ENCODE data around the gene HSPB1.
A peak's percentile ranks its signal among the peaks of the same experiment; 100 is the strongest.
"Not testable (repeated sequence)": the region's sequence is repeated elsewhere in the genome, so short reads cannot be mapped to it uniquely, and the experiment has no call there.

The HSPB1 gene

GRCh38 chr7:76290847-76291350, 11.6 kb upstream of the HSPB1 start:
- not testable (repeated sequence) for H3K36me3 Mint-ChIP-seq (ENCODE audit: low read depth); DNase-seq (ENCODE audit: low spot score); H3K4me1 Mint-ChIP-seq (ENCODE audit: low read depth); H3K9me3 Mint-ChIP-seq; H3K4me3 Mint-ChIP-seq; H3K27me3 Mint-ChIP-seq (ENCODE audit: low read depth); H3K27ac Mint-ChIP-seq

GRCh38 chr7:76291351-76292212, 10.9 kb upstream of the HSPB1 start:
- peak; percentile 91 for DNase-seq (ENCODE audit: low spot score)
- Mint-ChIP-seq H3K4me1 (ENCODE audit: low read depth) (peaks cover 6% of the 10 kb centered on the region), H3K27ac (peak overlapping the region; percentile 84), H3K36me3 (ENCODE audit: low read depth) (no peaks in the 10 kb centered on the region), H3K4me3 (peak overlapping the region; percentile 29), H3K9me3 (no peaks in the 10 kb centered on the region), H3K27me3 (ENCODE audit: low read depth) (no peaks in the 10 kb centered on the region)

- H3K4me3 Mint-ChIP-seq = no peak overlapping the region
- H3K27ac Mint-ChIP-seq = no peak overlapping the region
- no peaks in the 10 kb centered on the region for H3K36me3 Mint-ChIP-seq (ENCODE audit: low read depth)
- DNase-seq (ENCODE audit: low spot score) = no peak
- H3K9me3 Mint-ChIP-seq = no peaks in the 10 kb centered on the region
- H3K4me1 Mint-ChIP-seq (ENCODE audit: low read depth) = peaks cover 6% of the 10 kb centered on the region
- peaks cover 2% of the 10 kb centered on the region for H3K27me3 Mint-ChIP-seq (ENCODE audit: low read depth)
Measured at GRCh38 chr7:76292213-76292573, 10.3 kb upstream of the HSPB1 start.

- DNase-seq (ENCODE audit: low spot score); H3K9me3 Mint-ChIP-seq; H3K36me3 Mint-ChIP-seq (ENCODE audit: low read depth); H3K4me1 Mint-ChIP-seq (ENCODE audit: low read depth); H3K27me3 Mint-ChIP-seq (ENCODE audit: low read depth); H3K4me3 Mint-ChIP-seq; H3K27ac Mint-ChIP-seq: not testable (repeated sequence)
Measured at GRCh38 chr7:76292911-76293310, 9.6 kb upstream of the HSPB1 start.

GRCh38 chr7:76293407-76293901, 9.0 kb upstream of the HSPB1 start:
- H3K4me1 Mint-ChIP-seq (ENCODE audit: low read depth) = peaks cover 6% of the 10 kb centered on the region
- DNase-seq (ENCODE audit: low spot score) = no peak
- no peaks in the 10 kb centered on the region for H3K36me3 Mint-ChIP-seq (ENCODE audit: low read depth)
- H3K4me3 Mint-ChIP-seq = no peak overlapping the region
- no peaks in the 10 kb centered on the region for H3K9me3 Mint-ChIP-seq
- peaks cover 2% of the 10 kb centered on the region for H3K27me3 Mint-ChIP-seq (ENCODE audit: low read depth)
- no peak overlapping the region for H3K27ac Mint-ChIP-seq

GRCh38 chr7:76294344-76295024, 8.0 kb upstream of the HSPB1 start:
- no peak for DNase-seq (ENCODE audit: low spot score)
- Mint-ChIP-seq H3K4me1 (ENCODE audit: low read depth) (peaks cover 6% of the 10 kb centered on the region), H3K27me3 (ENCODE audit: low read depth) (peaks cover 2% of the 10 kb centered on the region), H3K36me3 (ENCODE audit: low read depth) (no peaks in the 10 kb centered on the region), H3K27ac (no peak overlapping the region), H3K9me3 (no peaks in the 10 kb centered on the region), H3K4me3 (no peak overlapping the region)

- peaks cover 4% of the 10 kb centered on the region for H3K27me3 Mint-ChIP-seq (ENCODE audit: low read depth)
- no peak overlapping the region for H3K4me3 Mint-ChIP-seq
- H3K9me3 Mint-ChIP-seq = no peaks in the 10 kb centered on the region
- no peak overlapping the region for H3K27ac Mint-ChIP-seq
- H3K36me3 Mint-ChIP-seq (ENCODE audit: low read depth) = no peaks in the 10 kb centered on the region
- DNase-seq (ENCODE audit: low spot score) = no peak
- peaks cover 1% of the 10 kb centered on the region for H3K4me1 Mint-ChIP-seq (ENCODE audit: low read depth)
Measured at GRCh38 chr7:76296743-76297740, 5.4 kb upstream of the HSPB1 start.

- H3K36me3 Mint-ChIP-seq (ENCODE audit: low read depth) = peaks cover 2% of the 10 kb centered on the region
- no peaks in the 10 kb centered on the region for H3K9me3 Mint-ChIP-seq
- H3K27ac Mint-ChIP-seq = no peak overlapping the region
- no peak for DNase-seq (ENCODE audit: low spot score)
- H3K4me3 Mint-ChIP-seq = no peak overlapping the region
- H3K27me3 Mint-ChIP-seq (ENCODE audit: low read depth) = peaks cover 8% of the 10 kb centered on the region
- H3K4me1 Mint-ChIP-seq (ENCODE audit: low read depth) = peaks cover 9% of the 10 kb centered on the region
Measured at GRCh38 chr7:76300166-76300731, 2.2 kb upstream of the HSPB1 start.

GRCh38 chr7:76301000-76301399, 1.5 kb upstream of the HSPB1 start:
- Mint-ChIP-seq H3K4me3 (no peak overlapping the region), H3K27ac (no peak overlapping the region), H3K36me3 (ENCODE audit: low read depth) (peaks cover 2% of the 10 kb centered on the region), H3K9me3 (no peaks in the 10 kb centered on the region), H3K4me1 (ENCODE audit: low read depth) (peaks cover 9% of the 10 kb centered on the region), H3K27me3 (ENCODE audit: low read depth) (peaks cover 8% of the 10 kb centered on the region)
- DNase-seq (ENCODE audit: low spot score) = no peak

- peak overlapping the region; percentile 93 for H3K4me3 Mint-ChIP-seq
- peaks cover 2% of the 10 kb centered on the region for H3K36me3 Mint-ChIP-seq (ENCODE audit: low read depth)
Measured at GRCh38 chr7:76303202-76304147, 1.0 kb downstream of the HSPB1 start.

GRCh38 chr7:76304888-76305375, 2.5 kb downstream of the HSPB1 start:
- H3K27ac Mint-ChIP-seq = no peak overlapping the region
- no peak overlapping the region for H3K4me3 Mint-ChIP-seq
- H3K36me3 Mint-ChIP-seq (ENCODE audit: low read depth) = peaks cover 2% of the 10 kb centered on the region
- no peaks in the 10 kb centered on the region for H3K9me3 Mint-ChIP-seq
- no peak for DNase-seq (ENCODE audit: low spot score)
- H3K27me3 Mint-ChIP-seq (ENCODE audit: low read depth) = peaks cover 6% of the 10 kb centered on the region
- H3K4me1 Mint-ChIP-seq (ENCODE audit: low read depth) = peaks cover 11% of the 10 kb centered on the region

More at GRCh38 chr7:76303202-76304147, 1.0 kb downstream of the HSPB1 start:
- Mint-ChIP-seq H3K9me3 (no peaks in the 10 kb centered on the region), H3K27me3 (ENCODE audit: low read depth) (peaks cover 6% of the 10 kb centered on the region), H3K27ac (peak overlapping the region; percentile 81), H3K4me1 (ENCODE audit: low read depth) (peaks cover 9% of the 10 kb centered on the region)
- peak; percentile 79 for DNase-seq (ENCODE audit: low spot score)

- H3K4me3 Mint-ChIP-seq; H3K27me3 Mint-ChIP-seq (ENCODE audit: low read depth); H3K27ac Mint-ChIP-seq; H3K9me3 Mint-ChIP-seq; DNase-seq (ENCODE audit: low spot score); H3K36me3 Mint-ChIP-seq (ENCODE audit: low read depth): not testable (repeated sequence)
- H3K4me1 Mint-ChIP-seq (ENCODE audit: low read depth) = peaks cover 10% of the 10 kb centered on the region
Measured at GRCh38 chr7:76308874-76309273, 6.4 kb downstream of the HSPB1 start.
